Keratinocyte (primary cell): ENCODE results near the gene NDOR1. TPM values are rescaled to one million over a fixed set of nuclear protein-coding genes. Genes with fewer than 3 reads are reported as not detected.

Source experiments
- DNase-seq: peaks from one replicate; pipeline ENCODE4 v3.0.0-alpha.2; 2011; ENCODE audit warnings: low read depth, missing footprints, low spot score
- FAIRE-seq: peaks from 2 replicates; lab custom pipeline; 2011; peaks lifted over from hg19 to GRCh38; lab: Jason Lieb, UNC
- H2AFZ ChIP-seq: 2 replicates; pipeline ENCODE4 v1.6.0; 2012; ENCODE audit warnings: low read length, control low read depth, inconsistent platforms; ENCODE audit not compliant: control insufficient read depth
- H3K27ac ChIP-seq: 2 replicates; pipeline ENCODE4 v1.5.1; 2011; ENCODE audit warnings: low read length; ENCODE audit not compliant: control insufficient read depth, insufficient read depth
- H3K27me3 ChIP-seq: 3 replicates; pipeline ENCODE4 v1.6.0; 2011; ENCODE audit warnings: low read length; ENCODE audit not compliant: control insufficient read depth, insufficient read depth; ENCODE audit errors: extremely low read depth
- H3K36me3 ChIP-seq, 2 experiments: 2 replicates in 1 of 2; 3 replicates in 1 of 2; pipeline ENCODE4 v1.5.1; 2011; ENCODE audit warnings: low read length in 2 of 2, mild to moderate bottlenecking in 1 of 2; ENCODE audit not compliant: control insufficient read depth in 2 of 2, insufficient read depth in 2 of 2; ENCODE audit errors: extremely low read depth in 1 of 2
- H3K4me1 ChIP-seq: 3 replicates; pipeline ENCODE4 v1.5.1; 2011; ENCODE audit warnings: low read length; ENCODE audit not compliant: control insufficient read depth, insufficient read depth; ENCODE audit errors: extremely low read depth
- H3K4me2 ChIP-seq: 3 replicates; pipeline ENCODE4 v1.6.0; 2011; ENCODE audit warnings: low read depth, low read length; ENCODE audit not compliant: control insufficient read depth, insufficient read depth; ENCODE audit errors: extremely low read depth
- H3K4me3 ChIP-seq, 3 experiments: fragments of 200-600 bp in 1 of 3; sonication (generic) in 1 of 3; 2 replicates in 2 of 3; 3 replicates in 1 of 3; pipeline ENCODE4 v1.5.1; 2011 to 2016; ENCODE audit warnings: low read length in 3 of 3, mild to moderate bottlenecking in 3 of 3, control low read depth in 2 of 3, inconsistent platforms in 1 of 3, low read depth in 1 of 3, mixed read lengths in 1 of 3, mixed run types in 1 of 3, moderate library complexity in 1 of 3; ENCODE audit not compliant: control insufficient read depth in 2 of 3, insufficient read depth in 2 of 3; ENCODE audit errors: extremely low read depth in 1 of 3
- H3K79me2 ChIP-seq: 2 replicates; pipeline ENCODE4 v1.6.0; 2012; ENCODE audit warnings: low read length; ENCODE audit not compliant: control insufficient read depth, insufficient read depth
- H3K9ac ChIP-seq: 3 replicates; pipeline ENCODE4 v1.6.0; 2011; ENCODE audit warnings: low read length; ENCODE audit not compliant: control insufficient read depth, insufficient read depth; ENCODE audit errors: extremely low read depth
- H3K9me1 ChIP-seq: 3 replicates; pipeline ENCODE4 v1.6.0; 2011; ENCODE audit warnings: low read length; ENCODE audit not compliant: control insufficient read depth, insufficient read depth; ENCODE audit errors: extremely low read depth
- H3K9me3 ChIP-seq: 2 replicates; pipeline ENCODE4 v1.5.1; 2012; ENCODE audit warnings: low read depth, low read length; ENCODE audit not compliant: control insufficient read depth
- H4K20me1 ChIP-seq: 3 replicates; pipeline ENCODE4 v1.6.0; 2011; ENCODE audit warnings: low read length; ENCODE audit not compliant: control insufficient read depth, insufficient read depth; ENCODE audit errors: extremely low read depth
- CTCF ChIP-seq, 3 experiments: IDR thresholded peaks in 1 of 3; conservative IDR thresholded peaks in 1 of 3; optimal IDR thresholded peaks in 1 of 3; 2 replicates in 2 of 3; 3 replicates in 1 of 3; pipeline versions ENCODE3 to v1.5.1; 2011; ENCODE audit warnings: low read length in 3 of 3, mild to moderate bottlenecking in 3 of 3, moderate library complexity in 2 of 3, control low read depth in 1 of 3, inconsistent platforms in 1 of 3; ENCODE audit not compliant: insufficient read depth in 2 of 3; ENCODE audit errors: extremely low read depth in 1 of 3
- EZH2 ChIP-seq: IDR thresholded peaks from one replicate; pipeline ENCODE4 v1.6.1; 2012; ENCODE audit warnings: inconsistent platforms, mild to moderate bottlenecking, low read length, moderate library complexity
- dilution Hi-C: fragments of 300-500 bp; cut with MboI; formaldehyde crosslinking; loops from one replicate; pipeline ENCODE4 v1.7.0; 2020; ENCODE audit warnings: low sequenced_read_pairs; ENCODE audit not compliant: extremely low pct_ligation_motif_present
- polyA plus RNA-seq, 5 experiments: library from polyadenylated mRNA; depleted of rRNA in 3 of 5; stranded (reverse) in 3 of 5; stranded (forward) in 1 of 5; unstranded in 1 of 5; fragments of >200 nt; gene quantifications; 1 replicate in 1 of 5; 2 replicates in 3 of 5; 3 replicates in 1 of 5; pipeline versions ENCODE4 v1.2.1 to v1.2.3, GENCODE V29; 2011 to 2012; ENCODE audit warnings: missing spikeins in 2 of 5, low read depth in 1 of 5, low replicate concordance in 1 of 5

NDOR1 gene
- polyA plus RNA-seq, 1 donor (not counting 4 experiments of a cell fraction or from before 2014, with no cell fraction given): 3.9 TPM

- Histone ChIP-seq H3K4me3 (peak overlapping the region in 1 of 3 experiments; percentile 12), H3K9me1 (peaks cover 3% of the 10 kb centered on the region), H3K9ac (peak overlapping the region; percentile 28), H3K79me2 (peaks cover 12% of the 10 kb centered on the region), H3K9me3 (no peaks in the 10 kb centered on the region), H3K4me2 (peak overlapping the region; percentile 74), H3K36me3 (peaks cover 9 to 13% of the 10 kb centered on the region in 2 experiments), H4K20me1 (peaks cover 7% of the 10 kb centered on the region), H3K27me3 (peaks cover 3% of the 10 kb centered on the region), H3K27ac (no peak overlapping the region), H2AFZ (no peak overlapping the region), H3K4me1 (peaks cover 33% of the 10 kb centered on the region)
- DNase-seq (no peak), FAIRE-seq (no peak)
- dilution Hi-C loops: no loop called here
- TF ChIP-seq EZH2 (no peak), CTCF (optimal IDR thresholded peaks at IDR 0.05 in 1 of 3, IDR thresholded peaks at IDR 0.05 in 1 of 3, conservative IDR thresholded peaks at IDR 0.05 in 1 of 3; ENCODE audit: extremely low read depth in 1 of 3, insufficient read depth in 2 of 3, low read length in 3 of 3) (no peak)
Observed at GRCh38 chr9:137194909-137195308, 10.6 kb upstream of the NDOR1 start.

- peaks cover 31% of the 10 kb centered on the region for H3K4me1 ChIP-seq
Observed at GRCh38 chr9:137195525-137196220, 9.8 kb upstream of the NDOR1 start.

More at GRCh38 chr9:137195525-137196220, 9.8 kb upstream of the NDOR1 start:
- Histone ChIP-seq H4K20me1 (peaks cover 7% of the 10 kb centered on the region), H3K4me3 (no peak overlapping the region), H3K27ac (no peak overlapping the region), H3K27me3 (peaks cover 3% of the 10 kb centered on the region), H3K9me1 (peaks cover 3% of the 10 kb centered on the region), H3K4me2 (peak overlapping the region; percentile 74), H3K9me3 (no peaks in the 10 kb centered on the region), H3K9ac (no peak overlapping the region), H2AFZ (no peak overlapping the region), H3K36me3 (peaks cover 7 to 8% of the 10 kb centered on the region in 2 experiments), H3K79me2 (peaks cover 4% of the 10 kb centered on the region)
- TF ChIP-seq CTCF (optimal IDR thresholded peaks at IDR 0.05 in 1 of 3, IDR thresholded peaks at IDR 0.05 in 1 of 3, conservative IDR thresholded peaks at IDR 0.05 in 1 of 3; ENCODE audit: extremely low read depth in 1 of 3, insufficient read depth in 2 of 3, low read length in 3 of 3) (no peak), EZH2 (no peak)
- DNase-seq (no peak), FAIRE-seq (no peak)
- dilution Hi-C loops: no loop called here
